ENCODE results near the gene GAREM1. TPM values are rescaled to one million over a fixed set of nuclear protein-coding genes. Genes with fewer than 3 reads are reported as not detected.
"Not testable (repeated sequence)": the region's sequence is repeated elsewhere in the genome, so short reads cannot be mapped to it uniquely, and the experiment has no call there.

Gene GAREM1
- polyA plus RNA-seq, 10 donors, result 7.5 to 12.2 (median 9.9) TPM

GRCh38 chr18:32262092-32262491 lies 208.6 kb downstream of the GAREM1 start:
- DNase-seq, result no peak

- no peak for DNase-seq
Measured at GRCh38 chr18:32261003-32261402, 209.7 kb downstream of the GAREM1 start.

- DNase-seq, result no peak
Measured at GRCh38 chr18:32259553-32259952, 211.1 kb downstream of the GAREM1 start.

- no peak for DNase-seq
Measured at GRCh38 chr18:32258558-32259204, 212.0 kb downstream of the GAREM1 start.

- DNase-seq, result no peak
Measured at GRCh38 chr18:32258148-32258547, 212.5 kb downstream of the GAREM1 start.

GRCh38 chr18:32257084-32257785 lies 213.4 kb downstream of the GAREM1 start:
- no peak for DNase-seq

GRCh38 chr18:32255570-32255969 lies 215.1 kb downstream of the GAREM1 start:
- no peak for DNase-seq

GRCh38 chr18:32252141-32252860 lies 218.4 kb downstream of the GAREM1 start:
- no peak for DNase-seq

GRCh38 chr18:32251466-32251865 lies 219.2 kb downstream of the GAREM1 start:
- DNase-seq, result no peak

GRCh38 chr18:32249147-32249929 lies 221.3 kb downstream of the GAREM1 start:
- no peak for DNase-seq

- no peak for DNase-seq
Measured at GRCh38 chr18:32244881-32245280, 225.8 kb downstream of the GAREM1 start.

- DNase-seq, result no peak
Measured at GRCh38 chr18:32243358-32243757, 227.3 kb downstream of the GAREM1 start.

GRCh38 chr18:32242395-32242794 lies 228.3 kb downstream of the GAREM1 start:
- DNase-seq, result no peak

- no peak for DNase-seq
Measured at GRCh38 chr18:32238635-32239268, 231.9 kb downstream of the GAREM1 start.

GRCh38 chr18:32237049-32237448 lies 233.6 kb downstream of the GAREM1 start:
- DNase-seq, result no peak

- not testable (repeated sequence) for DNase-seq
Measured at GRCh38 chr18:32233348-32233747, 237.3 kb downstream of the GAREM1 start.

GRCh38 chr18:32219431-32220018 lies 251.2 kb downstream of the GAREM1 start:
- DNase-seq, result no peak

- DNase-seq, result no peak
Measured at GRCh38 chr18:32216390-32216789, 254.3 kb downstream of the GAREM1 start.

- DNase-seq, result no peak
Measured at GRCh38 chr18:32213693-32214092, 257.0 kb downstream of the GAREM1 start.
